Lung microvascular endothelial cell (primary cell): ENCODE data around the gene GFM1. TPM values are rescaled to one million over a fixed set of nuclear protein-coding genes. Genes with fewer than 3 reads are reported as not detected.
"Not testable (repeated sequence)": the region's sequence is repeated elsewhere in the genome, so short reads cannot be mapped to it uniquely, and the experiment has no call there.

Experiments used
- DNase-seq, 2 donors: peaks; one replicate each; pipeline versions ENCODE4 v3.0.0 to v3.0.0-alpha.2; 2010; ENCODE audit warnings: low read depth in 2 of 2
- total RNA-seq: library from RNA; depleted of rRNA; stranded (reverse); fragments of >200 nt; gene quantifications from 2 replicates; pipeline ENCODE4 v1.2.1, GENCODE V29; 2014

The GFM1 gene
- total RNA-seq, 1 donor from 2014 or later: 103 TPM

DNA sequence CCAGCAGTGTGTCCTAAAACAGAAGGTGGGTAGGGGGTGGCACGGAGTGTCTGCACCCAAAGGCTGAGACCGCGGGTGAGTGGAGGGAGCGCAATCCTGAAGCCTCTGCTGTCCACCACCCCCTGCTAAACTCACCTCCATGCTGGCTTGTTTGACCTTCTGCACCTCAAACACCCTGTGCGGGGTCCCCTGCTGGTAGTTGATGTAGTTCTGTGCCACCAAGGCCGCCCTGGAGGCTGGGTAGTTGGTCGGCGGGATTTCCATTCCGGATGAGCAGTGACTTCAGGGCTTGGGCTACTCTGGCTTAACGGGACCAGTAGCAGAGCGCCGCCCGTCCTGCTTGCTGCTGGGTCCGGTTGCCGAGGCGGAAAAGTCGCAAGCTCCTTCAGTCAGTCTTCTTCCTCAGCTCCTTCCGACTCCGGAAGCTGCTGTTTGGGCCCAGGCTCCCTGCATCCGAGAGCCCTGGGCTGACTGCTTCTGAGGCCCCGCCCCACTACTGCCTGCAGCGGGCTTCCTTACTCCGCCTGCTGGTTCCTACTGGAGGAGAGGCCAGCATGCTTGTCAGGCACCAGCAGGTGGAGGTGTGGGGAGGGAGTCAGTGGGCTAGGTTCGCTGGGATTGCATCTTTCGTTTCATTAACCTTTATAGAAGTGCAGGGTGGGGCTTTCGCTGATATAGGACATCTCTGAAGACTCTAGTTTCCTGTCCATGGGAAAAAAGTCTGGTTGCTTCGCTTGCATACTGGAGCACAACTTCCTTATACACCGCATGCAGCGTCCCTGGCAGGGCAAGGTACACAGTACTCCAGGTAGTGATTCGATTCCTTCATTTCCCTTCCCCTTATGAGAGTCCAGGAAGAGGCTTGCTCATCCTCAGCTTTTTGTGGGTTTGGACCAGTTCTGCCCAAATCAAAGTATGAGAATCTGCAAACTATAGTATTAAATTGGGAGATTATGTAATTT is 28.2 kb downstream of the GFM1 start, which contains the start of gene LXN:
TSS of gene LXN (minus strand) at position 434 of the 962 bp plus-strand sequence. CDS start at position 264, 170 bp downstream.
- DNase-seq: peak; percentile 80 to 92

DNA sequence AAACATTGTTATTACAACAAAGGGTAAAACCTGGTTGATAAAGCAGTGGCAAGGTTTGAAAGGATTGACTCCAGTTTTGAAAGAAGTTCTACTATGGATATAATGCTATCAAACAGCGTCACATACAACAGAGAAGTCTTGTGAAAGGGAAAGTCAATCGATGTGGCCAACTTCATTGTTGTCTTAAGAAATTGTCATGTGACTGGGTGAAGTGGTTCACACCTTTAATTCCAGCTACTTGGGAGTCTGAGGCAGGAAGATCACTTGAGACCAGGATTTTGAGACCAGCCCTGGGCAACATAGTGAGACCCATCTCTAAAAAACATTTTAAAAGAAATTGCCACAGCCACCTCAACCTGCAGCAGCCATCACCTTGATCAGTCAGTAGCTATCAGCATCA is 34.4 kb downstream of the GFM1 start:
- no peak for DNase-seq

GRCh38 chr3:158679547-158680000 is 35.2 kb downstream of the GFM1 start:
- DNase-seq: peak in 1 of 2 donors; percentile 52

DNA sequence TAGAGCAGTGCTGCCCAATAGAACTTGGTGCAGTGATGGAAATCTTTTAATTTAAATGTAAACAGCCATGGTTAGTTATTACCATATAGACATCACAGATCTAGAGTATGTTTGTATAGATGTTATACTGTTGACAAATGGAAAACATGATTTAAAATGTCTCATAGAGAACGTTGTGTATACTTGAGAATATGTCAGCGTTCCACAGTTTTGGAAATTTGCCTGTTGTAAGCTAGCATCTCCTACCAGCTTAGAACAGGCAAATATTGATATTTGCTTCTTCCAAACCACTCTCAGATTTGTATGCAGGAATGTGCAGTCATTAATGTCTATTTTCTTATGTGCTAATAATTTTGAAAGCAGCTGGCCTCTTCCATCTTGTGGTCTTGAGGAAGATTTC is 36.5 kb downstream of the GFM1 start:
- no peak for DNase-seq

DNA sequence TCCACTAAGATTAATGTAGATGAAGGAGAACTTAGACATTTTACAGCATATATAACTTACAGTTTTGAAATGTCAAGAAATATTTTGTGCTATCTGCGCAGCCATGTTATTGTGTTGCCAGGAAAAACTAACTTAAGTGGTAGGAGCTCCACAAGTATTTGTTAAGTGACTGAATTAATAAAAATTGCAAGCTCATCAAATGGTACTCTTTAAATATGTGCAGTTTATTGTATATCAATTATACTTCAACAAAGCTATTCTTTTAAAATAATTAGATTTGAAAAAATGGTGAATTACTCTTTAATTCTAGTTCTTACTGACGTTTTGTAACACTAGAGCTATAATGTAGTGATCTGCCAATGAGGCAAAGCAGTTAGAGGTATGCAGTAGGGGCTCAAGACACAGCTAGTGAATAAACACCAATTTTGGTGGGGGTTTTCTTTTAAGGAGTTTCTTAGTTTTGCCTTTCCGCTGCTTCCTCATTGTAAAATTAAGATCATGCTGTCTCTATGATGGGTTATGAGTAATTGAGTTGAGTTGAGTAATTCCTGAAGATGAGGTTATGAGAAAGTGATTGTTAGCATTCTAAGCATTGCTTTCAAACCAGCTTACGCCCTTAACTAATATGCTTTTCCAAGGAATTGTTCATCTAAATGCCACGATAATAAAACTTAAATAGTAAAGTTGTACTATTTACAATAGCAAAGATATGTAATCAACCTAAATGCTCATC is 39.1 kb downstream of the GFM1 start:
- DNase-seq: peak in 1 of 2 donors; percentile 19

- DNase-seq: peak; percentile 68 to 91
Observed at GRCh38 chr3:158685159-158685558, 40.8 kb downstream of the GFM1 start.

DNA sequence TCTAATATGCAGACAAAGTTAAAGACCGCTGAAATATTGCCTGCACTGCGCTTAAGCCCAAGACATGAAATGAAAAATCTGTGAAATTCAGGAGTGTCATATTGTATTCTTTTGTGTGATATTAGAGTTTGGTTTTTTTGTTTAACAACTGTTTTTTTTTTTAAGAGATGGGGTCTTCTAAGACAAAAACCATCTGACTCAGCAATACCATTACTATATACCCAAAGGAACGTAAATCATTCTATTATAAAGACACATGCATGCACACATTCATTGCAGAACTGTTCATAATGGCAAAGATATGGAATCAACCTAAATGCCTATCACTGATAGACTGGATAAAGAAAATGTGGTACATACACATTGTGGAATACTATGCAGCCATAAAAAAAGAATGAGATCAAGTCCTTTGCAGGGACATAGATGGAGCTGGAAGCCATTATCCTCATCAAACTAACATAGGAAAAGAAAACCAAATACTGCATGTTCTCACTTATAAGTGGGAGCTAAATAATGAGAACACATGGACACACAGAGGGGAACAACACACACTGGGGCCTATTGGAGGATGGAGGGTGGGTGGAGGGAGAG is 49.6 kb downstream of the GFM1 start:
- DNase-seq: not testable (repeated sequence)

DNA sequence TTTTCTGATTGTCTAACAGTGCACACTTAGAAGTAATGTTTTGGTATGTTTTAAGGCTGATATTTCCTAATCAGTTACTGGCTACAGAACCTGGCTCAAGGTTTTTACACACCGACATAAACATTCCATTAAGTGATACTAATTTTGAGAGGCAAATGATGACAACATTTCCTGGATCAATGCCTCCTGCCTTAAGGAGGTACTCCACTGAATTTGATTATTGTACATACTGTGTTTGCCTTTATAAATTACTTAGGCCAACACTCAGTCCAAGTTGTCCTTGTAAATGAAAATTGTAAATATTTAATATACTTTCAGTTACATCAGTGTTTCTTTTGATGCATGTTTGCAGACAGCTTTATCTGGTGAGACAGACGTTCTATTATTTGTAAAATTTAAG is 52.3 kb downstream of the GFM1 start:
- peak in 1 of 2 donors; percentile 32 for DNase-seq

- peak; percentile 39 to 79 for DNase-seq
Observed at GRCh38 chr3:158700559-158700958, 56.2 kb downstream of the GFM1 start.

GRCh38 chr3:158701420-158702065 is 57.2 kb downstream of the GFM1 start:
- DNase-seq: peak in 1 of 2 donors; percentile 59

DNA sequence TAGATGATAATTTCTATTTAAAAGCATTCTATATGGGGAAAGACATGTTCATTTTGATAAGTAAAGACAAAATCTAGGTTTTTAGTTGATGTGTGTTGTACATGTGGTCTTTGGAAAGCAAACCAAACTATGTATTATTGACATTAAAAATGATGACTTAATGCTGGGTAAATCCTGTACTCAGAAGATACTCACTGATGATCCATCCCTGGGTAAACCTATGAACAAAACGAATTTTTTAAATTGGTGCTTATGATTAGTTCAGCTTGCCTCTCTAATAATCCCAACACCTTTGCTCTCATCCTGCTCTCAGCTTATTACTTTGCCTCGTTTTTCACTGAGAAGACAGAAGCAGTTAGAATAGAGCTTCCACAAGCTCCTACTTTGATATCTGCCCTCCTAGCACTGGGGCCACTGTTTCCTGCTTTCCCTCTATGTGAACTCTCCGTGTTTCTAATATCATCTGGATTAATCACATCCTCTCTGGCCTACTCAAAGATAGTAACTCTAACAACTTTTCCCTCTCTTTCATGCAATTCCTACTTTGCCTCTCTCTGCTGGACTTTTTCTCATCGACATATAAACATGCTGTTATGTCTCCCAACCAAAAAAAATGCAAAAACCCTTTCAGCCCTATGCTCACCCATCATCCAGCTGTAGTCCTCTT is 58.6 kb downstream of the GFM1 start:
- peak; percentile 74 to 80 for DNase-seq

GRCh38 chr3:158703566-158703965 is 59.2 kb downstream of the GFM1 start:
- DNase-seq: no peak

DNA sequence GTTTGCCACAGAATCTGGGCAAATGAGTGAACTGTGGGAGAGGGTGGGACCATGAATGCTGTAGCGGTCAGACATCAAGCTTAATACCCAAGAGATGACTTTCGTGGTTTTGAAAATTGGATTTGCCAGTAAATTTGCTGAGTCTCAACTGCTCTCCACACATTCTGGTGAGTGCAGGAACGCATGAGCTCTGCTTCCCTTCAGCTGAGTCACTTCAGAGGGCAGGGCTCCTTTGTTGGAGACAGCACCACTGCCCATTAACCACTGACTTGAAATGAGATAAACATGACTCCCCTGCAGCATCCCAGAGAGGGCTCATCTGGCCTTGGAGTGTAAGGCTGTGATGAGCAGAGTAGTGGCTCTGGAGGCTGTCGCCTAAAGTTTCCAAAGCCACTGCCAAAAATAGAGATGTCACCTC is 65.3 kb downstream of the GFM1 start:
- DNase-seq: peak in 1 of 2 donors; percentile 88

- DNase-seq: no peak
Observed at GRCh38 chr3:158710601-158711000, 66.3 kb downstream of the GFM1 start.

DNA sequence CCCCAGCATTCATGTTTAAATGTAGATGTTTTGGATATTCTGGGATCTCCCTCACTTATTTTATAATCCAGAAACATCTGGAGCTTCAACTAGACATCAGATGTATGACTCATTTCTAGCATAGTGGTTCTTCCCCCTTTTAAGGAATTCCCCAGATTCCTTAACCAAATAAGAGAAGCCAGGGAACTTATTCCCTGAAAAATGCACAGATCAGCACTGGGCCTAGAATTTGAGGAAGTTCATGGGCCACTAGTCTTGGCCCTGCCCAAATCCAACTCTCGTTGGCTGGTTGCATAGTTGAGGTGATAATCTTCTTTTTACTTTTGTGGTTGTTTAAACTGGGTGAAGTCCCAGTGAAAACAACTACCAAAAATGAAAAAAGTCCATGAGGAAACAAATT is 67.6 kb downstream of the GFM1 start:
- DNase-seq: peak in 1 of 2 donors; percentile 80

DNA sequence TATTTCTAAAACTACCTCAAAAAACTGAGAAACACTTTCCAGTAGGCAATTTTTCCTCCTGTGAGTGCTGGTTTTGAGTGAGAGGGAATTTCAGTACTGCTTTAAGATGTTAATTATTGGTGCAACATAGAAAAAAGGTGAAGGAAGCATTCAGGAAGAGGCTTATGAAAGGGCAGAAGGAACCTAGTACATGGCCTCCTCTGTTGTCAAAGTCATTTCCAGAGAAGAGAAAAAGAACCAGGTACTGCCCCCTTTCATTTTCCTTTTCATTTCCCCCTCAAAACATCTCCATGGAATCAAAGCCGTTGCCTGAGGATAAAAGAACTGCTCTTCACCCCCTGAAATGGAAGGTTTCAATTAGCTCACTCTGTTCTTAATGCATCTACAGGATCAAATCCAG is 68.1 kb downstream of the GFM1 start:
- no peak for DNase-seq

DNA sequence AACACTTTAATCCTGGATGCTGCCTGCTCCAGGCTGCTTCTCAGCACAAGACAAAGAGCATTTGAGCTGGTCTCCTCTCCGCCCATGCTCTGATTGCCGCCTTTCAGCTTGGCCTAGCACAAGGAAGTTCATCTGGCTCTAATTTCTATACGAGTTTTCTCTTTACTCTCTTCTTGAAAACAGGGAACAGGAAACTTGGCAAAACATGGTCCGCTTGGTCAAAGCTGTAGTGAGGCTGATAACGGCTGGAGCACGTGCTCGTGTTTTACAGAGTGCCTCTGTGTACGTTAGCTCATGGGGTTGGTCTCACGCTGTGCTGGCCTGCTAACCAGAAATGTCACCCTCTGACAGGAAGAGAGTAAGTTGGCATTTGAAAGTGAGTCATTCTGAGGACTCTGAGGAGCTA is 68.8 kb downstream of the GFM1 start:
- DNase-seq: peak; percentile 85 to 90

- no peak for DNase-seq
Observed at GRCh38 chr3:158717576-158717975, 73.2 kb downstream of the GFM1 start.

DNA sequence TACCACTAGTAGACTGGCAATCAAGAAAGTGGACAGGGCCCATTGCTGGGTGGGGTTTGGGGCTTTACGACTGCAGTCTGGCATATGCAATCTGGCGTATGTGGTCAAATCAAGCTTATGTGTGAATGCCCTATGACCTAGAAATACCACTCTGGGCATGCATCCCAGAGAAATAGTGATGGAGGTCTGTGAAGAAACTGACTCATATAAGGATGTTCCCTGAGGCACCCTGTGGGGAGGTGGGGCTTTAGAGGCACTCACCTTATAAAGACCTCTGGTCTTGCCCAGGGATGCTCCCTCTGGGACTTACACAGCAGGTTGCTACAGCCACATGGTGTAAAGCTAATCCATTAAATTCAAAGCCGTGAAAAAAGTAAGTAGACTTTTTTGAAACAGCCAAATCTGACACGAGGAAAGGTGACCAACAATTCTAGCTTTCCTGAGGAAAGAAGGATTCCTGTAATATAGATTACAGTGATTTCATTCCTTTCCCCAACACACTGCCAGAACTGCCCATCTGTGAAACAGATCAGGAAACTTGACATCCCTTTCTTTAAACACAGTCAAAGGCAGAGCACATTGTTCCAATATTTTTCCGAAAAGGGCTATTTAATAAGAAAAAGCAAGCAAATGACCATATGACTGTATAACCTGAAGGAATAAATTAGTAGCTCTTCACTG is 74.3 kb downstream of the GFM1 start:
- peak; percentile 66 to 89 for DNase-seq

DNA sequence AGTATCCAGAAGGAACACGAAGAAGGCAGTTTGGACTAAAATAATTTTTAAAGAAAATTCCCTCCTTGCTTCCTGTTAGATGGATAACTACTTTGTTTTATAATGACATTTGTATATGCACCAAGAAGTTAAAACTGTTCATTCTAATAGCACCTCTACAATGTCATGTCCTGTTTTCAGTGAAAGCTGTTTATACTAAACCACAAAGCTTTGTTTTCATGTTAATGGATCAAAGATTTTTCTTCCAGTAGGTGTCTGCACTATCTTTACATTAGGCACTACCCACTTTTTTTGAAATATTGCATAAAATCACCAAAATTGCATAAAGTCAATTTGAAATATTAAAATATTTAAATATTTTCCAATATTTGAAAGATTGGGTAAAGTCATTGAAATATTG is 77.8 kb downstream of the GFM1 start:
- no peak for DNase-seq
